ENCODE data around the gene PFDN1.

The PFDN1 gene

GRCh38 chr5:140295414-140295813 is 7.5 kb downstream of the PFDN1 start:
- H3K4me1 ChIP-seq (ENCODE audit: control insufficient read depth, insufficient read depth, low read length): peaks cover 25% of the 10 kb centered on the region
- no peaks in the 10 kb centered on the region for H3K9me3 ChIP-seq (ENCODE audit: control insufficient read depth, insufficient read depth, low read depth, low read length)
- H3K9ac ChIP-seq (ENCODE audit: low read length): no peak overlapping the region
- H3K36me3 ChIP-seq (ENCODE audit: control insufficient read depth, insufficient read depth, low read length): peaks cover 9% of the 10 kb centered on the region; the same call in 1 of the 2 replicates
- no peak overlapping the region for H3K27ac ChIP-seq (ENCODE audit: low read depth, low read length)
- no peaks in the 10 kb centered on the region for H3K27me3 ChIP-seq (ENCODE audit: control insufficient read depth, insufficient read depth, low read length)
- no peak overlapping the region for H3K4me3 ChIP-seq (ENCODE audit: low read depth, low read length)

GRCh38 chr5:140294753-140295152 is 8.1 kb downstream of the PFDN1 start:
- no peak overlapping the region for H3K27ac ChIP-seq (ENCODE audit: low read depth, low read length)
- H3K9me3 ChIP-seq (ENCODE audit: control insufficient read depth, insufficient read depth, low read depth, low read length): no peaks in the 10 kb centered on the region
- peaks cover 25% of the 10 kb centered on the region for H3K4me1 ChIP-seq (ENCODE audit: control insufficient read depth, insufficient read depth, low read length)
- H3K36me3 ChIP-seq (ENCODE audit: control insufficient read depth, insufficient read depth, low read length): 0 out of 2 replicates have a peak, but pooled peaks cover 5% of the 10 kb centered on the region
- no peak overlapping the region for H3K9ac ChIP-seq (ENCODE audit: low read length)
- H3K4me3 ChIP-seq (ENCODE audit: low read depth, low read length): no peak overlapping the region
- H3K27me3 ChIP-seq (ENCODE audit: control insufficient read depth, insufficient read depth, low read length): no peaks in the 10 kb centered on the region

- Histone ChIP-seq H3K9me3 (ENCODE audit: control insufficient read depth, insufficient read depth, low read depth, low read length) (no peaks in the 10 kb centered on the region), H3K9ac (ENCODE audit: low read length) (no peak overlapping the region), H3K27ac (ENCODE audit: low read depth, low read length) (no peak overlapping the region), H3K4me3 (ENCODE audit: low read depth, low read length) (no peak overlapping the region), H3K27me3 (ENCODE audit: control insufficient read depth, insufficient read depth, low read length) (no peaks in the 10 kb centered on the region), H3K36me3 (ENCODE audit: control insufficient read depth, insufficient read depth, low read length) (0 out of 2 replicates have a peak, but pooled peaks cover under 1% of the 10 kb centered on the region), H3K4me1 (ENCODE audit: control insufficient read depth, insufficient read depth, low read length) (peaks cover 25% of the 10 kb centered on the region)
Observed at GRCh38 chr5:140293849-140294100, 9.1 kb downstream of the PFDN1 start.

GRCh38 chr5:140293091-140293848 is 9.6 kb downstream of the PFDN1 start:
- no peaks in the 10 kb centered on the region for H3K9me3 ChIP-seq (ENCODE audit: control insufficient read depth, insufficient read depth, low read depth, low read length)
- H3K4me3 ChIP-seq (ENCODE audit: low read depth, low read length): no peak overlapping the region
- no peak overlapping the region for H3K27ac ChIP-seq (ENCODE audit: low read depth, low read length)
- no peak overlapping the region for H3K9ac ChIP-seq (ENCODE audit: low read length)
- no peaks in the 10 kb centered on the region for H3K27me3 ChIP-seq (ENCODE audit: control insufficient read depth, insufficient read depth, low read length)
- H3K4me1 ChIP-seq (ENCODE audit: control insufficient read depth, insufficient read depth, low read length): peaks cover 25% of the 10 kb centered on the region
- no peaks in the 10 kb centered on the region for H3K36me3 ChIP-seq (ENCODE audit: control insufficient read depth, insufficient read depth, low read length)

- Histone ChIP-seq H3K36me3 (ENCODE audit: control insufficient read depth, insufficient read depth, low read length) (no peaks in the 10 kb centered on the region), H3K4me3 (ENCODE audit: low read depth, low read length) (no peak overlapping the region), H3K4me1 (ENCODE audit: control insufficient read depth, insufficient read depth, low read length) (peaks cover 22% of the 10 kb centered on the region), H3K27me3 (ENCODE audit: control insufficient read depth, insufficient read depth, low read length) (no peaks in the 10 kb centered on the region), H3K9ac (ENCODE audit: low read length) (no peak overlapping the region), H3K9me3 (ENCODE audit: control insufficient read depth, insufficient read depth, low read depth, low read length) (no peaks in the 10 kb centered on the region), H3K27ac (ENCODE audit: low read depth, low read length) (no peak overlapping the region)
Observed at GRCh38 chr5:140292212-140293036, 10.5 kb downstream of the PFDN1 start.

GRCh38 chr5:140287801-140288521 is 14.9 kb downstream of the PFDN1 start:
- H3K36me3 ChIP-seq (ENCODE audit: control insufficient read depth, insufficient read depth, low read length): no peaks in the 10 kb centered on the region
- H3K4me1 ChIP-seq (ENCODE audit: control insufficient read depth, insufficient read depth, low read length): no peaks in the 10 kb centered on the region
- no peak overlapping the region for H3K9ac ChIP-seq (ENCODE audit: low read length)
- H3K9me3 ChIP-seq (ENCODE audit: control insufficient read depth, insufficient read depth, low read depth, low read length): no peaks in the 10 kb centered on the region
- H3K27ac ChIP-seq (ENCODE audit: low read depth, low read length): no peak overlapping the region
- no peak overlapping the region for H3K4me3 ChIP-seq (ENCODE audit: low read depth, low read length)
- H3K27me3 ChIP-seq (ENCODE audit: control insufficient read depth, insufficient read depth, low read length): no peaks in the 10 kb centered on the region

GRCh38 chr5:140286424-140286823 is 16.5 kb downstream of the PFDN1 start:
- Histone ChIP-seq H3K9me3 (ENCODE audit: control insufficient read depth, insufficient read depth, low read depth, low read length) (no peaks in the 10 kb centered on the region), H3K27ac (ENCODE audit: low read depth, low read length) (no peak overlapping the region), H3K36me3 (ENCODE audit: control insufficient read depth, insufficient read depth, low read length) (no peaks in the 10 kb centered on the region), H3K9ac (ENCODE audit: low read length) (no peak overlapping the region), H3K4me3 (ENCODE audit: low read depth, low read length) (no peak overlapping the region), H3K4me1 (ENCODE audit: control insufficient read depth, insufficient read depth, low read length) (no peaks in the 10 kb centered on the region), H3K27me3 (ENCODE audit: control insufficient read depth, insufficient read depth, low read length) (no peaks in the 10 kb centered on the region)

- Histone ChIP-seq H3K9ac (ENCODE audit: low read length) (no peak overlapping the region), H3K9me3 (ENCODE audit: control insufficient read depth, insufficient read depth, low read depth, low read length) (no peaks in the 10 kb centered on the region), H3K27ac (ENCODE audit: low read depth, low read length) (no peak overlapping the region), H3K4me1 (ENCODE audit: control insufficient read depth, insufficient read depth, low read length) (no peaks in the 10 kb centered on the region), H3K4me3 (ENCODE audit: low read depth, low read length) (no peak overlapping the region), H3K36me3 (ENCODE audit: control insufficient read depth, insufficient read depth, low read length) (no peaks in the 10 kb centered on the region; the same call in 1 of the 2 replicates), H3K27me3 (ENCODE audit: control insufficient read depth, insufficient read depth, low read length) (no peaks in the 10 kb centered on the region)
Observed at GRCh38 chr5:140284013-140284412, 18.9 kb downstream of the PFDN1 start.

GRCh38 chr5:140282266-140282665 is 20.6 kb downstream of the PFDN1 start:
- Histone ChIP-seq H3K4me1 (ENCODE audit: control insufficient read depth, insufficient read depth, low read length) (no peaks in the 10 kb centered on the region), H3K9me3 (ENCODE audit: control insufficient read depth, insufficient read depth, low read depth, low read length) (no peaks in the 10 kb centered on the region), H3K27ac (ENCODE audit: low read depth, low read length) (no peak overlapping the region)

GRCh38 chr5:140275837-140276236 is 27.1 kb downstream of the PFDN1 start:
- H3K9me3 ChIP-seq (ENCODE audit: control insufficient read depth, insufficient read depth, low read depth, low read length): no peaks in the 10 kb centered on the region
- no peak overlapping the region for H3K4me3 ChIP-seq (ENCODE audit: low read depth, low read length)
- H3K4me1 ChIP-seq (ENCODE audit: control insufficient read depth, insufficient read depth, low read length): no peaks in the 10 kb centered on the region
- no peaks in the 10 kb centered on the region for H3K27me3 ChIP-seq (ENCODE audit: control insufficient read depth, insufficient read depth, low read length)
- H3K36me3 ChIP-seq (ENCODE audit: control insufficient read depth, insufficient read depth, low read length): peaks cover 9% of the 10 kb centered on the region
- H3K27ac ChIP-seq (ENCODE audit: low read depth, low read length): no peak overlapping the region
- H3K9ac ChIP-seq (ENCODE audit: low read length): no peak overlapping the region

More at GRCh38 chr5:140282266-140282665, 20.6 kb downstream of the PFDN1 start:
- H3K36me3 ChIP-seq (ENCODE audit: control insufficient read depth, insufficient read depth, low read length): peaks cover 5% of the 10 kb centered on the region
- no peak overlapping the region for H3K9ac ChIP-seq (ENCODE audit: low read length)
- H3K4me3 ChIP-seq (ENCODE audit: low read depth, low read length): no peak overlapping the region
- H3K27me3 ChIP-seq (ENCODE audit: control insufficient read depth, insufficient read depth, low read length): no peaks in the 10 kb centered on the region

- H3K27ac ChIP-seq (ENCODE audit: low read depth, low read length): no peak overlapping the region
- no peak overlapping the region for H3K4me3 ChIP-seq (ENCODE audit: low read depth, low read length)
- no peaks in the 10 kb centered on the region for H3K9me3 ChIP-seq (ENCODE audit: control insufficient read depth, insufficient read depth, low read depth, low read length)
- H3K9ac ChIP-seq (ENCODE audit: low read length): no peak overlapping the region
- H3K36me3 ChIP-seq (ENCODE audit: control insufficient read depth, insufficient read depth, low read length): peaks cover 3% of the 10 kb centered on the region
- no peaks in the 10 kb centered on the region for H3K27me3 ChIP-seq (ENCODE audit: control insufficient read depth, insufficient read depth, low read length)
- no peaks in the 10 kb centered on the region for H3K4me1 ChIP-seq (ENCODE audit: control insufficient read depth, insufficient read depth, low read length)
Observed at GRCh38 chr5:140273401-140273877, 29.5 kb downstream of the PFDN1 start.

All from HUES6 (cell line).